Endothelial cell of umbilical vein (primary cell): Measurements from ENCODE around the gene SWT1. TPM values are rescaled to one million over a fixed set of nuclear protein-coding genes. Genes with fewer than 3 reads are reported as not detected.

Source experiments
- BruUV-seq: library from RNA; stranded (reverse); fragments of 400-500 nt; replicated peaks from 2 replicates; lab custom pipeline; 2021; lab: Mats Ljungman, UMichigan
- CTCF ChIA-PET: fragments of 300-600, 350-600 bp; sonication (Branson Sonifier 250); formaldehyde crosslinking; loops from one replicate; lab custom pipeline; 2021; ENCODE audit warnings: antibody characterized with exemption, inconsistent platforms; lab: Charles Lee
- POLR2A ChIA-PET: fragments of 300-600, 350-600 bp; sonication (Branson Sonifier 250); formaldehyde crosslinking; loops from one replicate; lab custom pipeline; 2021; ENCODE audit warnings: antibody characterized with exemption, inconsistent platforms; lab: Charles Lee
- DNase-seq: peaks from one replicate; pipeline ENCODE4 v3.0.0-alpha.2; 2011; ENCODE audit warnings: low read depth, low spot score
- FAIRE-seq: peaks from 2 replicates; lab custom pipeline; 2011; peaks lifted over from hg19 to GRCh38; lab: Jason Lieb, UNC
- H2AFZ ChIP-seq: 2 replicates; pipeline ENCODE4 v1.6.0; 2012; ENCODE audit warnings: low read depth, low read length, control low read depth, inconsistent platforms
- H3K27ac ChIP-seq: 2 replicates; pipeline ENCODE4 v1.5.1; 2011; ENCODE audit warnings: low read depth, mild to moderate bottlenecking, control low read depth, low read length, moderate library complexity; ENCODE audit not compliant: insufficient read depth
- H3K27me3 ChIP-seq, 2 experiments: 2 replicates each; pipeline versions ENCODE4 v1.6.0 to v1.6.1; 2011; ENCODE audit warnings: low read length in 2 of 2, mixed read lengths in 1 of 2; ENCODE audit not compliant: control insufficient read depth in 2 of 2, insufficient read depth in 2 of 2
- H3K36me3 ChIP-seq, 2 experiments: 2 replicates in 1 of 2; 3 replicates in 1 of 2; pipeline ENCODE4 v1.5.1; 2011; ENCODE audit warnings: low read length in 2 of 2, mild to moderate bottlenecking in 1 of 2, moderate library complexity in 1 of 2; ENCODE audit not compliant: control insufficient read depth in 2 of 2, insufficient read depth in 2 of 2; ENCODE audit errors: extremely low read depth in 1 of 2
- H3K4me1 ChIP-seq: 3 replicates; pipeline ENCODE4 v1.5.1; 2011; ENCODE audit warnings: mild to moderate bottlenecking, low read length; ENCODE audit not compliant: control insufficient read depth, insufficient read depth; ENCODE audit errors: extremely low read depth
- H3K4me2 ChIP-seq: 2 replicates; pipeline ENCODE4 v1.6.1; 2011; ENCODE audit warnings: low read length, control low read depth, mixed read lengths; ENCODE audit not compliant: insufficient read depth
- H3K4me3 ChIP-seq, 3 experiments: fragments of 200-600 bp in 1 of 3; sonication (generic), shearing (Covaris generic) in 1 of 3; replicated peaks in 1 of 3; 2 replicates each; pipeline ENCODE4 v1.5.1; 2011 to 2016; ENCODE audit warnings: control low read depth in 3 of 3, low read length in 3 of 3, mild to moderate bottlenecking in 2 of 3, inconsistent platforms in 1 of 3, low read depth in 1 of 3, moderate library complexity in 1 of 3; ENCODE audit not compliant: insufficient read depth in 1 of 3
- H3K79me2 ChIP-seq: 2 replicates; pipeline ENCODE4 v1.6.0; 2012; ENCODE audit warnings: low read length, inconsistent platforms; ENCODE audit not compliant: control insufficient read depth, insufficient read depth
- H3K9ac ChIP-seq: replicated peaks from 2 replicates; pipeline ENCODE3; 2011; ENCODE audit warnings: low read length, control low read depth; ENCODE audit not compliant: insufficient read depth; ENCODE audit errors: extremely low read depth
- H3K9me1 ChIP-seq: replicated peaks from 3 replicates; pipeline ENCODE4 v1.6.0; 2011; ENCODE audit warnings: mild to moderate bottlenecking, low read length; ENCODE audit not compliant: control insufficient read depth, insufficient read depth; ENCODE audit errors: extremely low read depth
- H3K9me3 ChIP-seq: replicated peaks from 2 replicates; pipeline ENCODE4 v1.5.1; 2012; ENCODE audit warnings: low read length, inconsistent platforms; ENCODE audit not compliant: control insufficient read depth, insufficient read depth
- H4K20me1 ChIP-seq: replicated peaks from 2 replicates; pipeline ENCODE3; 2011; ENCODE audit warnings: mild to moderate bottlenecking, low read length; ENCODE audit not compliant: control insufficient read depth, insufficient read depth; ENCODE audit errors: extremely low read depth
- FOS ChIP-seq: IDR thresholded peaks from 2 replicates; pipeline ENCODE4 v1.6.1; 2011; ENCODE audit warnings: mild to moderate bottlenecking, low read length, moderate library complexity, borderline replicate concordance; ENCODE audit not compliant: insufficient read depth
- GATA2 ChIP-seq: IDR thresholded peaks from 2 replicates; pipeline ENCODE4 v1.7.0; 2011; ENCODE audit warnings: low read depth, mild to moderate bottlenecking, moderate library complexity, mixed read lengths, low read length; ENCODE audit not compliant: insufficient read length, insufficient read depth
- JUN ChIP-seq: IDR thresholded peaks from 2 replicates; pipeline ENCODE4 v1.6.1; 2011; ENCODE audit warnings: borderline replicate concordance, low read depth; ENCODE audit not compliant: insufficient read length, insufficient read depth
- MYC ChIP-seq: IDR thresholded peaks from one replicate; pipeline ENCODE4 v1.6.1; 2011; ENCODE audit warnings: mild to moderate bottlenecking, low read depth, low read length
- POLR2A ChIP-seq: IDR thresholded peaks from 2 replicates; pipeline ENCODE4 v1.6.1; 2012; ENCODE audit warnings: low read depth, mild to moderate bottlenecking, control low read depth, low read length
- POLR2AphosphoS5 ChIP-seq: IDR thresholded peaks from 2 replicates; pipeline ENCODE4 v1.6.1; 2012; ENCODE audit warnings: low read depth, mild to moderate bottlenecking, control low read depth, low read length, moderate library complexity; ENCODE audit not compliant: insufficient read depth
- dilution Hi-C: fragments of 300-500 bp; cut with MboI; formaldehyde crosslinking; loops from one replicate; pipeline ENCODE4 v1.15.0; 2019; ENCODE audit warnings: low sequenced_read_pairs; ENCODE audit not compliant: extremely low pct_ligation_motif_present
- intact Hi-C: fragments of 100-400 bp; cut with micrococcal nuclease; formaldehyde crosslinking; loops from one replicate; pipeline ENCODE4 v1.10.0; 2022
- polyA plus RNA-seq, 4 experiments: library from polyadenylated mRNA; depleted of rRNA in 3 of 4; stranded (reverse) in 3 of 4; unstranded in 1 of 4; fragments of >200 nt; gene quantifications; 2 replicates each; pipeline versions ENCODE4 v1.2.1 to v1.2.3, GENCODE V29; 2011 to 2012; ENCODE audit warnings: missing spikeins in 1 of 4
- total RNA-seq: library from RNA; stranded (reverse); gene quantifications from 2 replicates; pipeline ENCODE4 v1.2.3, GENCODE V29; 2021
- TF ChIP-seq, protein P1 (sequence below), 2 donors: IDR thresholded peaks; 1 replicate in 1 of 2; 2 replicates in 1 of 2; pipeline ENCODE4 v1.5.1; 2011; ENCODE audit warnings: low read length in 2 of 2, mild to moderate bottlenecking in 2 of 2, moderate library complexity in 2 of 2, control low read depth in 1 of 2, inconsistent platforms in 1 of 2, low read depth in 1 of 2; ENCODE audit not compliant: insufficient read depth in 1 of 2; ENCODE audit errors: extremely low read depth in 1 of 2
- TF ChIP-seq, protein P2 (sequence below): IDR thresholded peaks from 2 replicates; pipeline ENCODE4 v1.6.1; 2011; ENCODE audit not compliant: insufficient read depth, insufficient read length

Gene SWT1
- total and polyA plus RNA-seq, 2 donors (not counting 3 experiments of a cell fraction or from before 2014, with no cell fraction given) = 1.0 to 4.3 TPM

GRCh38 chr1:185334182-185334581 lies 177.2 kb downstream of the SWT1 start:
- FAIRE-seq = no peak
- no peaks in the 10 kb centered on the region for H3K79me2 ChIP-seq
- no TSS peak for BruUV-seq
- H3K4me3 ChIP-seq = no peak overlapping the region
- no peaks in the 10 kb centered on the region for H3K36me3 ChIP-seq
- no peak overlapping the region for H2AFZ ChIP-seq
- intact Hi-C loops = no loop called here
- H3K27me3 ChIP-seq = no peaks in the 10 kb centered on the region
- no peaks in the 10 kb centered on the region for H3K9me1 ChIP-seq
- H3K9ac ChIP-seq = no peak overlapping the region
- H3K4me1 ChIP-seq = no peaks in the 10 kb centered on the region
- H3K4me2 ChIP-seq = no peak overlapping the region
- H4K20me1 ChIP-seq = no peaks in the 10 kb centered on the region
- DNase-seq = no peak
- ChIA-PET CTCF (no interaction called here), POLR2A (no interaction called here)
- H3K9me3 ChIP-seq = no peaks in the 10 kb centered on the region
- dilution Hi-C loops = no loop called here
- H3K27ac ChIP-seq = no peak overlapping the region
- TF ChIP-seq JUN = no peak
- no peak for TF ChIP-seq POLR2A
- TF ChIP-seq, protein P1, sequence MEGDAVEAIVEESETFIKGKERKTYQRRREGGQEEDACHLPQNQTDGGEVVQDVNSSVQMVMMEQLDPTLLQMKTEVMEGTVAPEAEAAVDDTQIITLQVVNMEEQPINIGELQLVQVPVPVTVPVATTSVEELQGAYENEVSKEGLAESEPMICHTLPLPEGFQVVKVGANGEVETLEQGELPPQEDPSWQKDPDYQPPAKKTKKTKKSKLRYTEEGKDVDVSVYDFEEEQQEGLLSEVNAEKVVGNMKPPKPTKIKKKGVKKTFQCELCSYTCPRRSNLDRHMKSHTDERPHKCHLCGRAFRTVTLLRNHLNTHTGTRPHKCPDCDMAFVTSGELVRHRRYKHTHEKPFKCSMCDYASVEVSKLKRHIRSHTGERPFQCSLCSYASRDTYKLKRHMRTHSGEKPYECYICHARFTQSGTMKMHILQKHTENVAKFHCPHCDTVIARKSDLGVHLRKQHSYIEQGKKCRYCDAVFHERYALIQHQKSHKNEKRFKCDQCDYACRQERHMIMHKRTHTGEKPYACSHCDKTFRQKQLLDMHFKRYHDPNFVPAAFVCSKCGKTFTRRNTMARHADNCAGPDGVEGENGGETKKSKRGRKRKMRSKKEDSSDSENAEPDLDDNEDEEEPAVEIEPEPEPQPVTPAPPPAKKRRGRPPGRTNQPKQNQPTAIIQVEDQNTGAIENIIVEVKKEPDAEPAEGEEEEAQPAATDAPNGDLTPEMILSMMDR (IDR thresholded peaks at IDR 0.05; ENCODE audit: extremely low read depth in 1 of 2, insufficient read depth in 1 of 2, low read depth in 1 of 2, low read length in 2 of 2) = no peak
- TF ChIP-seq FOS = no peak
- TF ChIP-seq, protein P2, sequence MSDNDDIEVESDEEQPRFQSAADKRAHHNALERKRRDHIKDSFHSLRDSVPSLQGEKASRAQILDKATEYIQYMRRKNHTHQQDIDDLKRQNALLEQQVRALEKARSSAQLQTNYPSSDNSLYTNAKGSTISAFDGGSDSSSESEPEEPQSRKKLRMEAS = no peak
- TF ChIP-seq POLR2AphosphoS5 = no peak
- TF ChIP-seq GATA2 = no peak
- no peak for TF ChIP-seq MYC
